ENCODE results near the gene PPP3CB.

GRCh38 chr10:73398024-73398423 is 97.8 kb downstream of the PPP3CB start:
- TF ChIP-seq CTCF (IDR thresholded peaks at IDR 0.05; ENCODE audit: low read length) = no peak
- TF ChIP-seq EZH2 (IDR thresholded peaks at IDR 0.05; ENCODE audit: borderline replicate concordance, low read length) = no peak

All from OCI-LY1 (cell line).